ENCODE data around the gene MICAL3. TPM values are rescaled to one million over a fixed set of nuclear protein-coding genes. Genes with fewer than 3 reads are reported as not detected.

MICAL3 gene
- total and polyA plus RNA-seq, 2 of the 8 experiments (the other 6 are each of a cell fraction or from before 2014, with no cell fraction given), result 8.3 to 41.8 TPM

DNA sequence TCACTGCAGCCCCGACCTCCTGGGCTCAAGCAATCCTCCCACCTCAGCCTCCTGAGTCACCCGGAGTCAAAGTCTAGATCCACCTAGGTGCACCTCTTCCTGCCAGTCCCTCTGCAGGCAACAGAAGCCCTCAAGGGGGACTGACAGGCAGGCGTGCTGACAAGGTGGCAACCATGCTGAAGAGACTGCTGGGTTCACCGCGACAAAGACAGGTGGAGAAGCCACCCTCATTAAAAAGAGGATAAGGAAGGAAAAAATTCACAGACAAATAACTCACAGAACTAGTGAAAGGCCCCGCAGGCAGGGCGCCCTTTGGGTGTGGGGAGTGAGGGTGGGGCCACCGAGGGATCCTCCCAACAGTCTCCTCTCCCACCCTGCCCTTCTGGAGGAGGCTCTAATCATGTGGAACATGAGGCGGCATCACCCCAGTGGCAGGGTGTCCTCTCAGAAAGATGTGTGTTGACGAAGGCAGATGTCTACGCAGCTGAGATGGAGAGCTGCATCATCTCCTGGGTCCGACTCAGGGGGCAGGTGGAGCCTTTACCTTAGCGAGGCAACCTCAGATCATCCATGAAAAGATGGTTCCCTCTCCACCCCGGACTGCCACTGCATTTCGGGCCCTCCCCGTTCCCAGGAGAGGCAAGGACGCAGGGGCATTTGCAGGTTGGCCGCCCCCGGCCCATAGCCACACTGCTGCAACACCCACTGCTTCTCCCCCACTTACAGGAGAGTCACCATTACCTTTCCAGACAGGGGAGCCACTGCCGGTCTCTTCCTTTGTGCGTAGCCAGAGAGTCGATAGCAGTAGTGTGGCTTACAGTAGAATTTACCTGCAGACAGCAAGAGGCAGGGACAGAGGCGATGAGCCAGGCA is 158.9 kb downstream of the MICAL3 start:
- Histone ChIP-seq H3K27ac (ENCODE audit: low read depth, low read length) (no peak overlapping the region), H2BK15ac (ENCODE audit: low read length) (no peak overlapping the region), H2AFZ (ENCODE audit: low read length) (no peak overlapping the region), H3K23ac (ENCODE audit: insufficient read length) (no peak overlapping the region), H2BK120ac (replicated peaks; ENCODE audit: low read depth, low read length) (no peak overlapping the region), H3K4me1 (replicated peaks in 1 of 4; ENCODE audit: control insufficient read depth in 3 of 4, insufficient read depth in 4 of 4, low read length in 3 of 4) (no peaks in the 10 kb centered on the region), H3K9ac (replicated peaks in 1 of 4; ENCODE audit: extremely low read depth in 1 of 4, low read depth in 3 of 4, low read length in 3 of 4) (no peak overlapping the region), H3K14ac (ENCODE audit: insufficient read length) (no peak overlapping the region), H3K56ac (replicated peaks; ENCODE audit: insufficient read length, low read depth, low read length) (no peak overlapping the region), H4K5ac (ENCODE audit: insufficient read length, low read depth, low read length) (no peak overlapping the region), H3K18ac (ENCODE audit: extremely low read depth, low read length) (no peak overlapping the region), H2BK20ac (ENCODE audit: low read length) (no peak overlapping the region), H2BK5ac (ENCODE audit: low read depth, low read length) (no peak overlapping the region), H3K27me3 (replicated peaks in 1 of 4; ENCODE audit: control insufficient read depth in 3 of 4, extremely low read depth in 1 of 4, insufficient read depth in 3 of 4, low read length in 3 of 4) (no peaks in the 10 kb centered on the region), H3K9me3 (ENCODE audit: insufficient read depth in 2 of 2, low read depth in 1 of 2, low read length in 1 of 2) (no peaks in the 10 kb centered on the region), H3K23me2 (ENCODE audit: low read depth, low read length) (no peaks in the 10 kb centered on the region), H3K4me2 (ENCODE audit: insufficient read depth in 1 of 2, low read depth in 2 of 2, low read length in 2 of 2) (no peak overlapping the region), H2BK12ac (ENCODE audit: low read depth, low read length) (no peak overlapping the region), H3K36me3 (ENCODE audit: control insufficient read depth in 2 of 4, insufficient read depth in 4 of 4, low read length in 3 of 4) (peaks cover 0 to 8% (median 5%) of the 10 kb centered on the region in 4 experiments; a peak in 4 of 8 replicates), H4K20me1 (replicated peaks in 1 of 2; ENCODE audit: control insufficient read depth in 1 of 2, insufficient read depth in 2 of 2, low read length in 2 of 2) (peaks cover 3 to 9% of the 10 kb centered on the region in 2 experiments), H4K8ac (ENCODE audit: extremely low read depth, insufficient read depth, low read length) (no peak overlapping the region), H4K91ac (replicated peaks; ENCODE audit: insufficient read length, low read length) (no peak overlapping the region), H3K4ac (replicated peaks; ENCODE audit: insufficient read length, low read depth, low read length) (no peak overlapping the region), H3K79me2 (ENCODE audit: control insufficient read depth in 1 of 2, insufficient read depth in 2 of 2, low read length in 2 of 2) (no peaks in the 10 kb centered on the region), H2AK5ac (ENCODE audit: low read depth, low read length) (no peak overlapping the region), H3K4me3 (ENCODE audit: extremely low read depth in 1 of 4, insufficient read depth in 2 of 4, low read depth in 3 of 4, low read length in 4 of 4) (no peak overlapping the region), H3K79me1 (ENCODE audit: low read depth, low read length) (0 out of 2 replicates have a peak, but pooled peaks cover 2% of the 10 kb centered on the region)
- POLR2A ChIA-PET (ENCODE audit: partially characterized antibody), result no interaction called here
- FAIRE-seq (no peak), DNase-seq (ENCODE audit: low read depth in 1 of 2, low spot score in 2 of 2) (no peak)
- CTCF ChIA-PET (ENCODE audit: partially characterized antibody), result interaction anchor here (1.1 kb wide), 1 partner anchor 17 kb away, joined by 3 read pairs; no protein-coding TSS in a partner anchor
- WGBS, 2 experiments (ENCODE audit: extremely low coverage in 1 of 2, insufficient coverage in 1 of 2, insufficient read length in 1 of 2, insufficient replicate concordance in 2 of 2, low coverage in 1 of 2, low lambda C conversion rate in 2 of 2, missing lambda C conversion rate in 1 of 2), result 97% methylated on average over 18 of the region's 23 CpGs; no CpG with 5 or more reads in 1 of the 2 experiments
- TF ChIP-seq RXRA (IDR thresholded peaks at IDR 0.05; ENCODE audit: insufficient read depth, low read depth, low read length), result no peak
- no peak for TF ChIP-seq BRCA1 (IDR thresholded peaks at IDR 0.05; ENCODE audit: low read depth, low read length)
- TF ChIP-seq CTBP2 (IDR thresholded peaks at IDR 0.05; ENCODE audit: borderline replicate concordance, insufficient read depth, insufficient read length, low read length), result no peak
- TF ChIP-seq, protein P1, sequence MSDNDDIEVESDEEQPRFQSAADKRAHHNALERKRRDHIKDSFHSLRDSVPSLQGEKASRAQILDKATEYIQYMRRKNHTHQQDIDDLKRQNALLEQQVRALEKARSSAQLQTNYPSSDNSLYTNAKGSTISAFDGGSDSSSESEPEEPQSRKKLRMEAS (IDR thresholded peaks at IDR 0.05), result no peak
- TF ChIP-seq ASH2L (IDR thresholded peaks at IDR 0.05; ENCODE audit: low read length), result no peak
- TF ChIP-seq CEBPB (IDR thresholded peaks at IDR 0.05; ENCODE audit: low read depth, low read length), result no peak
- TF ChIP-seq CREB1 (IDR thresholded peaks at IDR 0.05), result no peak
- TF ChIP-seq HDAC6 (IDR thresholded peaks at IDR 0.05; ENCODE audit: low read depth, low read length), result no peak
- TF ChIP-seq CTCF (IDR thresholded peaks at IDR 0.05; ENCODE audit: control extremely low read depth in 1 of 3, insufficient read depth in 1 of 3, low read depth in 1 of 3, low read length in 3 of 3), result no peak
- TF ChIP-seq CHD1 (IDR thresholded peaks at IDR 0.05; ENCODE audit: low read depth, low read length), result no peak
